HEK293 (cell line): ENCODE results near the gene PCSK5.

Source experiments
- CTCF ChIA-PET: fragments of 350-600 bp; formaldehyde crosslinking; extraction: SDS; loops from one replicate; lab custom pipeline; 2021; ENCODE audit warnings: antibody characterized with exemption; lab: Yijun Ruan, JAX
- POLR2A ChIA-PET: fragments of 300-600 bp; formaldehyde crosslinking; extraction: SDS; loops from one replicate; lab custom pipeline; 2020; ENCODE audit warnings: antibody characterized with exemption, inconsistent platforms; lab: Yijun Ruan, JAX
- H3K27ac ChIP-seq: fragments of 200-500 bp; sonication (Bioruptor generic); 2 replicates; pipeline ENCODE4 v1.5.1; 2014; ENCODE audit warnings: low read depth, low read length, control low read depth, inconsistent platforms; ENCODE audit errors: extremely low read depth
- H3K36me3 ChIP-seq, 2 experiments: fragments of 200-500 bp in 1 of 2; sonication (Bioruptor generic) in 1 of 2; 1 replicate in 1 of 2; 2 replicates in 1 of 2; pipeline ENCODE4 v1.5.1; 2014 to 2017; ENCODE audit warnings: inconsistent platforms in 2 of 2, low read length in 2 of 2; ENCODE audit not compliant: control insufficient read depth in 2 of 2, insufficient read depth in 1 of 2
- H3K4me1 ChIP-seq: fragments of 200-500 bp; sonication (Bioruptor generic); 2 replicates; pipeline ENCODE4 v1.5.1; 2014; ENCODE audit warnings: mild to moderate bottlenecking, low read length, inconsistent platforms; ENCODE audit not compliant: control insufficient read depth, insufficient read depth
- H3K4me3 ChIP-seq: 2 replicates; pipeline ENCODE4 v1.5.1; 2011; ENCODE audit warnings: low read depth, mild to moderate bottlenecking, control low read depth, low read length, moderate library complexity
- H3K9me3 ChIP-seq: fragments of 200-500 bp; sonication (Bioruptor generic); 2 replicates; pipeline ENCODE4 v1.5.1; 2014; ENCODE audit warnings: low read depth, low read length, inconsistent platforms; ENCODE audit not compliant: control insufficient read depth, insufficient read depth
- AEBP2 ChIP-seq: fragments of 450-650 bp; formaldehyde crosslinking; IDR thresholded peaks from 2 replicates; pipeline ENCODE4 v1.5.1; 2016; ENCODE audit warnings: missing biosample characterization, missing genetic modification characterization, borderline replicate concordance
- GLIS2 ChIP-seq: fragments of 450-650 bp; formaldehyde crosslinking; IDR thresholded peaks from 2 replicates; pipeline ENCODE4 v1.5.1; 2016; ENCODE audit warnings: missing biosample characterization, missing genetic modification characterization
- INSM2 ChIP-seq: fragments of 450-650 bp; formaldehyde crosslinking; IDR thresholded peaks from 2 replicates; pipeline ENCODE4 v1.5.1; 2016; ENCODE audit warnings: missing biosample characterization, missing genetic modification characterization
- KLF8 ChIP-seq: fragments of 450-650 bp; formaldehyde crosslinking; IDR thresholded peaks from 2 replicates; pipeline ENCODE4 v1.5.1; 2016; ENCODE audit warnings: missing biosample characterization, missing genetic modification characterization
- MYNN ChIP-seq: fragments of 450-650 bp; formaldehyde crosslinking; IDR thresholded peaks from 2 replicates; pipeline ENCODE4 v1.5.1; 2016; ENCODE audit warnings: missing biosample characterization, missing genetic modification characterization, borderline replicate concordance
- PRDM10 ChIP-seq: fragments of 450-650 bp; formaldehyde crosslinking; IDR thresholded peaks from 2 replicates; pipeline ENCODE4 v1.5.1; 2016; ENCODE audit warnings: missing biosample characterization, missing genetic modification characterization
- ZNF174 ChIP-seq: fragments of 450-650 bp; formaldehyde crosslinking; IDR thresholded peaks from 2 replicates; pipeline ENCODE4 v1.5.0; 2017; ENCODE audit warnings: missing biosample characterization, mild to moderate bottlenecking, missing genetic modification characterization
- ZNF248 ChIP-seq: fragments of 450-650 bp; formaldehyde crosslinking; IDR thresholded peaks from 2 replicates; pipeline ENCODE4 v1.5.1; 2017; ENCODE audit warnings: missing biosample characterization, missing genetic modification characterization
- ZNF280C ChIP-seq: fragments of 450-650 bp; formaldehyde crosslinking; IDR thresholded peaks from 2 replicates; pipeline ENCODE4 v1.5.1; 2016; ENCODE audit warnings: missing biosample characterization, missing genetic modification characterization
- ZNF416 ChIP-seq: fragments of 450-650 bp; formaldehyde crosslinking; IDR thresholded peaks from 2 replicates; pipeline ENCODE4 v1.5.1; 2016; ENCODE audit warnings: missing biosample characterization, missing genetic modification characterization
- ZNF48 ChIP-seq: fragments of 450-650 bp; formaldehyde crosslinking; IDR thresholded peaks from 2 replicates; pipeline ENCODE4 v1.5.1; 2016; ENCODE audit warnings: missing biosample characterization, missing genetic modification characterization
- ZNF571 ChIP-seq: fragments of 450-650 bp; formaldehyde crosslinking; IDR thresholded peaks from 2 replicates; pipeline ENCODE4 v1.5.0; 2017; ENCODE audit warnings: missing biosample characterization, missing genetic modification characterization
- ZNF664 ChIP-seq: fragments of 450-650 bp; formaldehyde crosslinking; IDR thresholded peaks from 2 replicates; pipeline ENCODE4 v1.5.1; 2016; ENCODE audit warnings: missing biosample characterization, missing genetic modification characterization
- ZNF792 ChIP-seq: fragments of 450-650 bp; formaldehyde crosslinking; IDR thresholded peaks from 2 replicates; pipeline ENCODE4 v1.5.1; 2016; ENCODE audit warnings: missing biosample characterization, missing genetic modification characterization

The PCSK5 gene

GRCh38 chr9:76037587-76038225, 147.2 kb downstream of the PCSK5 start (continued):
- no peak for TF ChIP-seq PRDM10
- no peak for TF ChIP-seq KLF8 (tag by site-specific recombination)
- TF ChIP-seq ZNF48 (tag by site-specific recombination) = no peak
- TF ChIP-seq ZNF416 (tag by site-specific recombination) = no peak
- TF ChIP-seq ZNF280C = no peak
- no peak for TF ChIP-seq GLIS2 (tag by site-specific recombination)
- TF ChIP-seq ZNF792 (tag by site-specific recombination) = no peak
- TF ChIP-seq, all 188 proteins: peak for 0

GRCh38 chr9:76038431-76038830, 148.0 kb downstream of the PCSK5 start:
- H3K36me3 ChIP-seq = peaks cover 0 to 3% of the 10 kb centered on the region in 2 experiments; a peak in 1 of 3 replicates
- POLR2A ChIA-PET = no interaction called here
- H3K9me3 ChIP-seq = no peaks in the 10 kb centered on the region
- CTCF ChIA-PET = interaction anchor here (0.6 to 0.8 kb wide), 2 partner anchors 264 to 853 kb away, joined by 3 read pairs; no protein-coding TSS in a partner anchor
- H3K4me1 ChIP-seq = no peaks in the 10 kb centered on the region
- no peak for TF ChIP-seq ZNF248 (tag by site-specific recombination)
- no peak for TF ChIP-seq AEBP2 (tag by site-specific recombination)
- no peak for TF ChIP-seq ZNF571 (tag by site-specific recombination)
- TF ChIP-seq INSM2 (tag by site-specific recombination) = no peak
- no peak for TF ChIP-seq MYNN (tag by site-specific recombination)
- no peak overlapping the region for H3K27ac ChIP-seq
- no peak overlapping the region for H3K4me3 ChIP-seq

- ChIA-PET CTCF (interaction anchor here (0.6 kb wide), 1 partner anchor 16 kb away, joined by 9 read pairs; no protein-coding TSS in a partner anchor), POLR2A (no interaction called here)
- H3K9me3 ChIP-seq = no peaks in the 10 kb centered on the region
- H3K4me1 ChIP-seq = no peaks in the 10 kb centered on the region
- H3K27ac ChIP-seq = no peak overlapping the region
- no peak overlapping the region for H3K4me3 ChIP-seq
- 0 out of 2 replicates have a peak, but pooled peaks have one; percentile 7 for TF ChIP-seq ZNF664 (tag by site-specific recombination)
- TF ChIP-seq ZNF174 (tag by site-specific recombination) = no peak
- no peaks in the 10 kb centered on the region for H3K36me3 ChIP-seq
Measured at GRCh38 chr9:76044266-76044819, 153.9 kb downstream of the PCSK5 start.
